NCI-H1436 (cell line): ENCODE measurements around the gene NUDT7.

Source experiments
- DNase-seq: peaks from one replicate; lab custom pipeline; 2025; lab: John Stamatoyannopoulos, UW

Gene NUDT7

DNA sequence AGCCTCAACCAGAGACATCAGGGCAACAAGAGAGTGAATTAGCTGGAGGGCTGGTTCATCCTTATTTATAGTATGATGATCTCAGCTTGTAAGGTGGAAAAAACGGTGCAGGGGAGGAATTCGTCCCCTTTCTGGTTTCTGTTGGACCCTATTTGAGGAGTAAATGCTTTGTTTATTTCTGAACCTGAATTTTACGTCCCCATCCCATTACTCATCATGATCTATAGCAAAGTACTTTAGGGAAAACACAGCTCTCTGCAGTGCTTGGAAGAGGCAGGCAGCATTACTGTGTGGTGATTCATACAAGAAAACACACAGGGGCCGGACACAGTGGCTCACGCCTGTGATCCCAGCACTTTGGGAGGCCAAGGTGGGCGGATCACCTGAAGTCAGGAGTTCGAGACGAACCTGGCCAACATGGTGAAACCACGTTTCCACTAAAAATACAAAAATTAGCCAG lies 58.1 kb downstream of the NUDT7 start:
- no peak for DNase-seq

DNA sequence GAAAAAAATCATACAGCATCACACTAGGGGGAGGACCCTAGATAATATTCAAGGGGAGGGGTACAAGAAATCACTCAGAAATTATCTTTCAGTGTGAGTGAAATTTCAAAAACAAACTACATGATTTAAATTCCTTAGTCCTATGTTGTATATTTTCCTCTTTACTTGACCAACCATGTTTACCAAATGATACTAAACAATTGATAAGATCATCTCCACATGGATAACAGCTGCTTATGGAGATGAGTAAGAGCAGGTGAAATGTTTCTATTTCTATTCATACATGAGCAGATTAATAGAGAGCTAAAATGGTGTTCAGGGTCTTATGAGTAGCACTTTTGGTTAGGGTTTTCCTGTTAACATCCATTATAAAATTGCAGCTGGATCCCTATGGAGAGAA lies 58.8 kb downstream of the NUDT7 start:
- DNase-seq = no peak

DNA sequence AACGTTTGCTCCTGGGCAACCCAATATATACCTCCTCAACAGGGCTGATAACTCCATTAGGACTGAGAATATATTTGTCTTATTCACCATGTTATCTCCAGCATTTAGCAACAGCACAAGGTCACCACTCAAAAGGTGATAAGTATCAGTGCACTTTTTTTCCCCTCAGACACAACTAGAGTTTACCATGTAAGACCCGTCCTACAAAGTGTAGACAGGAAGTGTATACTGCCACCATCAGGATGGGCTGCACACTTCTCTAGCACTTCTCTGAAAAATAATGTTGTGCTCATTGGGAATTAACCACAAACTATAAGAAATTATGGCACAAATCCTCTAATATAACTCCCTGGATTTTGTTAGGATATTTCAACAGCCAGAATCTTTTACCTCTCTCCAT lies 60.4 kb downstream of the NUDT7 start:
- no peak for DNase-seq

DNA sequence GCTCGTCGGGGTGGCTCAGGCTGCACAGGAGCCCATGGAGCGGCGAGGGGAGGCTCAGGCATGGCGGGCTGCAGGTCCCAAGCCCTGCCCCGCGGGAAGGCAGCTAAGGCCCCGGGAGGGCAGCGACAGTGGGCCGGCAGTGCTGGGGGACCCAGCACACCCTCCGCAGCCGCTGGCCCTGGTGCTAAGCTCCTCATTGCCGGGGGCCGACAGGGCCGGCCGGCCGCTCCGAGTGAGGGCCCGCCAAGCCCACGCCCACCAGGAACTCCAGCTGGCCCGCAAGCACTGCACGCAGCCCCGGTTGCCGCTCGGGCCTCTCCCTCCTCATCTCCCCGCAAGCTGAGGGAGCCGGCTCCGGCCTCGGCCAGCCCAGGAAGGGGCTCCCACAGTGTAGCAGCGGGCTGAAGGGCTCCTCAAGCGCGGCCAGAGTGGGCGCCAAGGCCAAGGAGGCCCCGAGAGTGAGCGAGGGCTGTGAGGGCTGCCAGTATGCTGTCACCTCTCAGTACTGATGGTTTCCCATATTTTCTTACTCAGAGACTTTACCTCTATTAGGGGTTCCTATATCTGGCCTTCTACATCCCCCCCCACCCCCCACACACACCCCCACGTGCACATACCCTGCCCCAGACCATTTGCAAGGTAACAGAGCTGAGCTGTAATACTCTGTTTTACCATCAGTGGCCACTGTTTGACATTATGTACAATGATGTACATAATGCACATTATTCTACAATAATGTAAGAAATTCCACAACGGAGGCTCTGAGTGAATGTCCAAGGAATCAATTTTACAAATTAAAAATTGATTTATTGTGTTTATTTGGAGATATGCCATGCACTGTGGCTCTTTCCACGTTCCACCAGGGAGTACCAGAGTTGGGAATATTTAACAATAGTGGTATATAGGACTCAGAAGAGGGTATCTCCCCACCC lies 62.4 kb downstream of the NUDT7 start:
- DNase-seq = no peak

- no peak for DNase-seq
Observed at GRCh38 chr16:77785373-77785764, 63.1 kb downstream of the NUDT7 start.

DNA sequence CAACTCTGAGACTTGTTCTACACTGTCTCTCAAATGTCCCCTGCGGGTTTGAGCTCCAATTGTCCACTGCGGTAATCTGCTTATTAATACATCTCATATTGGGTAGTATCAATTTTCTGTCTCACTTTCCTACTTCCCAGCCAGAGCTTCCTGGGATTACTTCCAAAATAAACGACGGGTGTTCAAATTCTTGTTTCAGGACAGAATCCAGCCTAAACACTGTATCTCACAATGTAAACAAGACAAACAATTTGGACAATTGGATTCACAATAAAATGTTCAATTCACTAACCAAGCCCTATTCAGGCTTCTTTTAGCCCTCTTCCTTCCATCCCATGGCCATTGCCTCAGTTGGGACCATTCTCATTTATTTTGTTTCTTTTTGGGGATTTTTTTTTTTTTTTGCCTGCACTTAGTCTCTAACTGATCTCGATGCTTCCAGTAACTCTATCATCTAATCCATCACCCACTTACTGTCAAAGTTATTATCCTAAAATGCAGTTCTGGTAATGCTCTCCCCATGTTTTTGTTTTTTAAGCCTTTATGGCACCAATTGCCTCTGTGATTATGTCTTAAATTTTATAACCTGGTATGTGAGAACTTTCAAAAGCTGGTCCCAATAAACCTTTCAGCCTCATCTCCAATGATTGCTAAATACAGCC lies 64.0 kb downstream of the NUDT7 start:
- DNase-seq = no peak

GRCh38 chr16:77787452-77787851 lies 65.1 kb downstream of the NUDT7 start:
- DNase-seq = no peak

- DNase-seq = no peak
Observed at GRCh38 chr16:77788181-77789084, 66.1 kb downstream of the NUDT7 start, which contains the start of gene VAT1L. Gene VAT1L (plus strand): TSS chr16:77788564. CDS start chr16:77788683, 119 bp downstream.

- no peak for DNase-seq
Observed at GRCh38 chr16:77789085-77790008, 67.0 kb downstream of the NUDT7 start.

- DNase-seq = no peak
Observed at GRCh38 chr16:77790009-77790372, 67.7 kb downstream of the NUDT7 start.

- no peak for DNase-seq
Observed at GRCh38 chr16:77790912-77791311, 68.6 kb downstream of the NUDT7 start.
